Occipital lobe (tissue), 2 donors: ENCODE results near the gene PANX2. TPM values are rescaled to one million over a fixed set of nuclear protein-coding genes. Genes with fewer than 3 reads are reported as not detected.
A peak's percentile ranks its signal among the peaks of the same experiment; 100 is the strongest.

Source experiments
- DNase-seq: peaks from one replicate; lab custom pipeline; 2025; lab: John Stamatoyannopoulos, UW
- total RNA-seq: library from RNA; depleted of rRNA; stranded (reverse); fragments of >200 nt; gene quantifications from one replicate; pipeline ENCODE4 v1.2.3, GENCODE V29; 2014

The PANX2 gene
- total RNA-seq, 1 donor from 2014 or later = 3.1 TPM

- no peak for DNase-seq
Measured at GRCh38 chr22:50211147-50211546, 40.6 kb downstream of the PANX2 start.

DNA sequence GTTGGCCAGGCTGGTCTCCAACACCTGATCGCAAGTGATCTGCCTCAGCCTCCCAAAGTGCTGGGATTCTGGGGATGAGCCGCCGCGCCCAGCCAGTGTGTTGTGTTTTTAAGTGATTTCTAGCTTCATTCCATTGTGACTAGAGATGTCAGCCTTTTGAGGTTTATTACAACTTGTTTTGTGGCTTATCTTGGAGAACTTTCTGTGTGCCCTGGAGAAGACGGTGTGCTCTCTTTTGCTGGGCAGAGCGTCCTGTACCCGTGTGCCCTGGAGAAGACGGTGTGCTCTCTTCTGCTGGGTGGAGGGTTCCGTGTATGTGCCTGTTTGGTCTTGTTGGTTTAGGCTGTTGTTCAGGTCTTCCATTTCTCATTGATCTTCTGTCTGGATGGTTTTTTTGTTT lies 42.7 kb downstream of the PANX2 start:
- DNase-seq = no peak

DNA sequence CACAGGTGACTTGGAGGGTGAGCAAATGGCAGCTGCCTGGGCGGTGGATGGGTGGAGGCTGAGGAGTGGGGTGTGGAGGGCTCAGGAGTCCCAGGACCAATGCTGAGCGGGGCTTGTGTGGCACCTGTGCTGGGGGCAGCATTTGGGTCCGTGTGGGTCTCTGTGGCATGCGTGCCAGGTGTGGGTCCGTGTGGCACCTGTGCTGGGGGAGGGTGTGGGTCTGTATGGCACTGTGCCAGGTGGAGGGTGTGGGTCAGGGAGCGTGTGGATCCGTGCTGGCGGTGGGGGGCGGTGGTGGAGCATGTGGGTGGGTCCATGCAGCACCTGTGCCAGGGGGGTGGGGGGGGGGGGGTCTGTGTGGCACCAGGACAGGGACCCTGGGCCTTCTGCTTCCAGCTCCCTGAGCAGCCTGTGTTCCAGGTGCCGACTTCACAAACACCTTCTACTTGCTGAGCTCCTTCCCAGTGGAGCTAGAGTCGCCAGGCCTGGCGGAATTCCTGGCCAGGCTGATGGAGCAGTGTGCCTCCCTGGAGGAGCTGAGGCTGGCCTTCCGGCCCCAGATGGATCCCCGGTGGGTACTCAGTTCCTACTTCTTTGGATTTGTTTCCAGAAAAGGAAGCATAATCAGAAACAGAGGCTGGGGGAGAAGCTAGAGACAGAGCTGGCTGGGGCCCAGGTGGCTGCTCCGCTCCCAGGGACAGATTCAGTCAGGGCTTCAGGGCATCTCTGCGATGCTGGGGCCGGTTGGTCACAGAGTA lies 44.9 kb downstream of the PANX2 start:
- DNase-seq = no peak

- DNase-seq = no peak
Measured at GRCh38 chr22:50216055-50216683, 45.6 kb downstream of the PANX2 start.

DNA sequence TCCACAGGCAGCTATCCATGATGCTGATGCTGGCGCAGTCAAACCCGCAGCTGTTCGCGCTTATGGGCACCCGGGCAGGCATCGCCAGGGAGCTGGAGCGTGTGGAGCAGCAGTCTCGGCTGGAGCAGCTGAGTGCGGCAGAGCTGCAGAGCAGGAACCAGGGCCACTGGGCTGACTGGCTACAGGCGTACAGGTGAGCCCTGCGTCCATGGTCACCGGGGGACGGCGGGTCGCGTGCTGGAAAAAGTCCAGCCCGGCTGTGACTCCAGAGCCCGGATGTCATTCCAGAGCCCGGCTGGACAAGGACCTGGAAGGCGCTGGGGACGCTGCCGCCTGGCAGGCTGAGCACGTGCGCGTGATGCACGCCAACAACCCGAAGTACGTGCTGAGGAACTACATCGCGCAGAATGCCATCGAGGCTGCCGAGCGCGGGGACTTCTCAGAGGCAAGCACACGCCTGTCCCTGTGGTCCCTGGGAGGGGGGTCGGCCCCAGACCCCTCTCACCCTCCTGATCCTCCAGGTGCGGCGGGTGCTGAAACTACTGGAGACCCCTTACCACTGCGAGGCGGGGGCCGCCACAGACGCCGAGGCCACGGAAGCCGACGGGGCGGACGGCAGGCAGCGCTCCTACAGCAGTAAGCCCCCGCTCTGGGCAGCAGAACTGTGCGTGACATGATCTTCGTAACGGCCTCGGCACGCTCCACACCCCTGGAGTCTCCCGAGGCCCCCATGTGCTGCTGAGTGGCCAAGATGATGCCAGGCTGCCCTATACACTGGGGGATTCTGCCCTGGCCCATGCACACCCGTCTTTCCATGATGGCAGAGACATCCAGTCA lies 46.4 kb downstream of the PANX2 start:
- DNase-seq = no peak

DNA sequence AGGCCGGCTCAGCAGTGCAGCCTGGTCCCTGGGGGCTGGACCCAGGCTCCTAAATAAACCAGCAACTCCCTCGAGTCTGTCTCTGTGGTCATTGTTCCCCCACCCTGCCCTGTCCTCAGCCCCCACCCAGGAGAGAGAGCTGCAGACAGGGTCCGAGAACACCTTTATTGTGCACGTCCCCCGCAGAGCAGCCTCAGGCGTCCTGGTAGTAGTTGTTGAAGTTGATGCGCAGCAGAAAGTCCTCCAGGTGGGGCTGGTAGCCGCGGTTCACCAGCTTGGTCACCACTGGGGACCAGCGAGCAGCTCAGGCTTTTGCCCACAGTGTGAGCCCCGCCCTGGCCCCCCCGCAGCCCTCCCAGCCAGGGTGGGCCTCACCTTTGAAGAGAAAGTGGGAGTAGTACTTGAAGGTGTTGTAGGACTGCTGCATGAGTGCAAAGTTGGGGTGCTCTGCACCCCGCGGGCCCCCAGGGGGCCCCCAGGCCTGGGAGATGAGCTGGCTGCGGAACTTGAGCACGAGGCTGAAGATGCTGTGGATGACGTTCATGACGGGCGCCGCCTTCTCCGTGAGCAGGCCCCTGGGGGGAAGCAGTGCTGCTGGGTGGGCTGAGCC lies 47.1 kb downstream of the PANX2 start:
- no peak for DNase-seq

GRCh38 chr22:50218153-50218995 lies 47.8 kb downstream of the PANX2 start:
- no peak for DNase-seq

- DNase-seq = peak; percentile 49
Measured at GRCh38 chr22:50218996-50219727, 48.6 kb downstream of the PANX2 start.

GRCh38 chr22:50219800-50220602 lies 49.5 kb downstream of the PANX2 start:
- DNase-seq = no peak

DNA sequence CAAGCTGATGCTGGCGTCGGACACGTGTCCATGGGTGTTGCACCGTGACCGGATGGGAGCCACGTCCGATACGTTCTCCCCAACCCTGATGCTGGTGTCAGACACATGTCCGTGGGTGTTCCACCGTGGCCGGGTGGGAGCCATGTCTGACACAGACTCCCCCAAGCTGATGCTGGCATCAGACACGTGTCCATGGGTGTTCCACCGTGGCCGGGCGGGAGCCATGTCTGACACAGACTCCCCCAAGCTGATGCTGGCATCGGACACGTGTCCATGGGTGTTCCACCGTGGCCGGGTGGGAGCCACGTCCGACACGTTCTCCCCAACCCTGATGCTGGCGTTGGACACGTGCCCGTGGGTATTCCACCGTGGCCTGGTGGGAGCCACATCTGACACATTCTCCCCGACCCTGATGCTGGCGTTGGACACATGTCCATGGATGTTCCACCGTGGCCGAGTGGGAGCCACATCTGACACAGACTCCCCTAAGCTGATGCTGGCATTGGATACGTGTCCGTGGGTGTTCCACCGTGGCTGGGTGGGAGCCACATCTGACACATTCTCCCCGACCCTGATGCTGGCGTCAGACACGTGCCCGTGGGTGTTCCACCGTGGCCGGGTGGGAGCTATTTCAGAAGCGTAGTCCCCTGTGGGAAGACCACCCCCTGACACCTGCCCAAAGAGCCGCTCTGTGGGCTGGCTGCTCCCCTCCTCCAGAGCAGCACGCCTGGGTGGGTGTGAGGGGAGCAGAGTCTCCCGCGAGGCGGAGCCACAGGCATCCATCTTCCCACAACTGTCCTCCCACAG lies 50.3 kb downstream of the PANX2 start:
- no peak for DNase-seq

GRCh38 chr22:50221410-50222300 lies 51.1 kb downstream of the PANX2 start:
- no peak for DNase-seq

- DNase-seq = no peak
Measured at GRCh38 chr22:50222508-50222907, 52.0 kb downstream of the PANX2 start.

- no peak for DNase-seq
Measured at GRCh38 chr22:50224071-50224470, 53.5 kb downstream of the PANX2 start.

DNA sequence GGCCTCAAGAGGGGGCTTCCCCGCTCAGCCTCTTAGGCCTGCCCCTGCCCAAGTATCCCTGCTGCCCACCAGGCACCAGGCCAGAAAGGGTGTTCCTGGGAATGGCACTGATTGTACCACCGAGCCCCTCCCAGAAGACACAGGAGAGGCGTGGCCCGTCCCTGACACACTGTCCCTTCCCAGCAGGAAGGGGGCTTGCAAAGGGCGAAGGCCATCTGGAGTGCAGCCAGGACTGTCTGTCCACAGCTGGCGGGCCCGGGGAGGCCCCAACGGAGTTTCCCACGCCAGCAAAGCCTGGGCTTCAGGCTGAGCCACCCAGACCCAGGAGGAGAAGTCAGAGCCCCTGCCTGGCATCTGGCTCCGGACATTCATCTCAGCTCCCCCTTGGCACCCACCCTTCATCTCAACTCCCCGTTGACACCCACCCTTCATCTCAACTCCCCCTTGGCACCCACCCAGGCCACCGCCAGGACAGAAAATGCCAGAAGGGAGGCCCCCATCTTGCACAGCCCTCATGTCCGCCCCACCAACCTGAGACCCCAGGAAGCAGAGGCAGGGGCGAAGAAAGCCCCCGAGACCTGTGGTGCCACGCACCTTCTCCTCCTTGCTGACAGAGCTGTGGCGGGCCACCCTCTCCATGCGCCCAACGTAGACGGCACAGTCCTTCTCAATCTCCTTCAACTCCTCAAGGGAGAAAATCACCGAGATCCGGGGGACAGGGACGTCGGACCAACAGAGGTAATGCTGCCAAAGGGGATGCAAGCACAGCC lies 54.9 kb downstream of the PANX2 start:
- DNase-seq = no peak

GRCh38 chr22:50226063-50226874 lies 55.7 kb downstream of the PANX2 start:
- no peak for DNase-seq

GRCh38 chr22:50226875-50227165 lies 56.3 kb downstream of the PANX2 start:
- no peak for DNase-seq
